HG03521 (cell line): ENCODE data around the gene MIAT.
A peak's percentile ranks its signal among the peaks of the same experiment; 100 is the strongest.
"Not testable (repeated sequence)": the region's sequence is repeated elsewhere in the genome, so short reads cannot be mapped to it uniquely, and the experiment has no call there.

Experiments
- ATAC-seq: cut with Tn5 transposase; IDR thresholded peaks from one replicate; pipeline ENCODE4 v1.9.1; 2021; ENCODE audit warnings: mild to moderate bottlenecking, moderate library complexity; ENCODE audit not compliant: unreplicated experiment

Gene MIAT

GRCh38 chr22:26656891-26657851 is at the start of gene MIAT:
MIAT (plus strand) TSS chr22:26657588.
- ATAC-seq = no peak

GRCh38 chr22:26608129-26608528 is 49.3 kb upstream of the MIAT start:
- ATAC-seq = no peak

DNA sequence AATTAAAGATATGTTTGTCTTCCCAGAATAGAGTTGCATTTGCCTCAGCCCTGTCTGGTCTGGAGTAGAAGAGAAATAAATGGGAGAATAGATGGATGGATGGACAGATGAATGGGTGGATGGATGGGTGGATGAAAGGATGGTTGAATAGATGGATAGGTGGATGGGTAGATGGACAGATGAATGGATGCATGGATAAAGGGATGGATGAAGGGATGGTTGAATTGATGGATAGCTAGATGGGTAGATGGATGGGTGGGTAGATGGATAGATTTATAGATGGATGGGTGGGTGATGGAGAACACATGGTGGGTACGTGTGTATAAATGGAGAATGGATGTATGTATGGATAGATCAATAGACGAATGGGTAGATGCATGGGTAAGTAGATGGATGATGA is 48.1 kb upstream of the MIAT start:
- no peak for ATAC-seq

DNA sequence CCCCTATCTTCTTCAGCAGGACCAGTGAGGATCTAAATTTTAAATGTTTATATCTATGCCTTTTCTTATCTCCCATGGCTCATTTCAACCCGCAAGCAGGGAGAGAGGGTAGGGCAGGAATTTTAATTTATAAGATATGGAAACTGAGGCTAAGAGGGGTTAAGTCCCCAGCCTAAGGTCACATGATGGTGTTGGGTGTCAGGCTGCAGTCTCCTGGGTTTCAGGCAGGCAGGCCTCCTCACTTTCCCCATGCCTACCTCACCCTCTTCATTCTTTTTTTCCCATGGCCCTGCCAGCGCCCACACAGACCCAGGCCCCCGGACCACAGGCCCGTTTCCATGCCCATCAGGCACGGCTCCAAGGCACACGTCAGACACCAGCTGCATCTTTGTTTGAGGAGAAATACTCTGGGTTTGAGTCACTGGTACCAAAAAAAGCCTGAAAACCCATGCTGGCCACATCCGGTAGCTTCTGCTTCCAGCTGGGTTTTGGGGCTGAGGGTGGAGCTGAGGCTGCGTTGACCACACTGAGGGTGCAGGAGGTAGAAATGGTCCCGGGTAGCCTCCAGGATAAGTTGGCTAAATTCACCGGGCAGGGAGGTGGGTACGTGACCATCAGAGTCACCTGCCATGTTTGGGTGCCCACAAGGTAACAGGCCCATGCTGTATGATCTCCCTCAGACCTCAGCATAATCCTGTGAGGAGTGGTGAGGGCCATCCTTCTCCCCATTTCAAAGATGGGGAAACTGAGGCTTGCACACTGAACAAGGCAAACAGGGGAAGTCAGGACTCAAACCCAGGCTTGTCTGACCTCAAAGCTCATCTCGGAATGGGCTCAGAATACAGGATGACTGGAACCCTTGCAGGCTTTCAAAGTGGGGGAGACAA is 47.1 kb upstream of the MIAT start:
- ATAC-seq = peak; percentile 68

DNA sequence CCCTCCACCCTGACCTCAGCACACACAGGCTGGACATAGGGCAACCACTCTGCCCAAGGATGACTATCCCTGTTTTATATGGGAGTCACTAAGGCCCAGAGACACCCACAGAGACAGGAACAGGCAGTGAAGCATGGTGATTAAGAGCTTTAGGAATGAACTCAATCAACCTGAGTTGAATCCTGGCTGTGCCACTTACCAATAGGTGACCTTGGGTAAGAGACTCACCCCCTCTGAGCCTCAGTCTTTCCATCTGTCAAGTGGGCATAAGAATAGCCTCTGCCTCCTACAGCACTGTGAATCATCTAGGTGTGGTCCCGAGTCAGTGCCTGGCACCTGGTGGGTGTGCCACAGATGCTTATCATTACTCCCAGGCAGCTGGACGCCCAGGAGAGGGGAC is 46.4 kb upstream of the MIAT start:
- ATAC-seq = no peak

GRCh38 chr22:26612652-26613051 is 44.7 kb upstream of the MIAT start:
- ATAC-seq = no peak

DNA sequence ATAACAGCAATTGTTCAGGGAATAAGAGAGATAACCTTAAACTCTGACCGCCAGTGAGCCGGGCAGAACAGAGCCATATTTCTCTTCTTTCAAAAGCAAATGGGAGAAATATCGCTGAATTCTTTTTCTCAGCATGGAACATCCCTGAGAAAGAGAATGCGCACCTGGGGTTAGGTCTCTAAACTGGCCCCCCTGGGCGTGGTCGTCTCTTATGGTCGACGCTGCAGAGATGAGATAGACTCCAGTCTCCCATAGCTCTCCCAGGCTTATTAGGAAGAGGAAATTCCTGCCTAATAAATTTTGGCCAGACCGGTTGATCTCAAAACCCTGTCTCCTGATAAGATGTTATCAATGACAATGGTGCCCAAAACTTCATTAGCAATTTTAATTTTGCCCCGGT is 43.6 kb upstream of the MIAT start:
- not testable (repeated sequence) for ATAC-seq

GRCh38 chr22:26614322-26614721 is 43.1 kb upstream of the MIAT start:
- ATAC-seq = no peak

- no peak for ATAC-seq
Measured at GRCh38 chr22:26615149-26615548, 42.2 kb upstream of the MIAT start.

GRCh38 chr22:26615830-26616435 is 41.5 kb upstream of the MIAT start:
- ATAC-seq = no peak

DNA sequence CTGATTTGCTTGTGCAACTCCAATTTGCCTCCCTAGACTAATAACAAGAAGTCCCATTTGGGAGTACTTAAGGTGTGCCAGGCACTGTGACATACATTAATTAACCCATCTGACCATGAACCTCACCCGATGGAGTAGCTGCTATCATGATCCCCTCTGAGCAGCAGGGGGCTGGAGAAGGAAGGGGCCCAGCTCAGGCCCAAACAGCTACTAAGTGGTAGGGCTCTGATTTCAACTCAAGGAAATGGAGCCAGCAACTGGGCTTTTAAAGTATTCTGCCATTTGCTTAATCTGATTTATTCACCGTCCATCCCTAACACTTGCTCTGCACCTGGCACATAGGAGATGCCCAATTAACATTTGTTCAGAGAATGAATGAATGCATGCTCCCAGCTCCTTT is 40.7 kb upstream of the MIAT start:
- no peak for ATAC-seq

DNA sequence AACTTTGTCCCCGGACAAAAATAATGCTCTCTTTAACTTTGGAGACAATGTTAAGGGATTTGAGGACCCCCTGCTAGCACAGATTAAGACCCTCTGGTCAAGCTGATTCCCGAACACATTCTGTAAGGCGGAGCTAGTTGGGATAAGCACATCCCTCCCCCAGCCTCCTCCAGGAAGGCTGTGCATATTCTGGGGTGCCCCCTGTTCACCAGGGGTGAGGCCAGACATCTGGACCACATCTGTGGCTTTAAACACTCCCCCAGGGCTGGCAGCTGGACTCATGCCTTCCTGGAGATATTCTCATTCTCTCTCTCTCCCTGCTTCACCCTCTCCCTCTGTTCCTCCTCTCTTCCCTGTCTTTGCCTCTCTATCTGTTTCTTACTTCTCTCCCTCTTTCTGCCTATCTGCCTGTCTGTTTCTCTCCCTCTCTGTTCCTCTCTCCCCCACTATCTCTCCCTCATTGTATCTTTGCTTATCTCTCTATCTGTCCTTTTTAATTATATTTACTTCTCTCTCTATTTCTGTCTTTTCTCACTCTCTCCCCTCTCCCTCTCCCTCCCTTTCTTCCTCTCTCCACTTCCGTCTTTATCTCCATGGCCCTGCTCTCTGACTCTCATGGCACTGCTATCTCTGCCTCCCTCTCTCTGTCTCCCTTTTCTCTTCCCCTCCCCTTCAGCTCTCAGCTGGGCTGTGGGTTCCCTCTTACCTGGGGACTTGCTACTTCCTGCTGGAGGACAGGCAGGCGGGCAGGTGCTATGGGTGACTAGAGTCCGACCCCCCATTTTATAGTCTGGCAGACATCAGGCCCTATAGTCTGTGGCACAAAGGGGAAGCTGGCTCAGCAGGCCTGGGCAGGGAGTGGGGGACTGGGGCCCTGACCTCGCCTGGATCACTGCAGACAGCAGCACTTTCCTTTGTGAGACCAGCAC is 39.9 kb upstream of the MIAT start, which contains the start of gene CRYBB1:
CRYBB1 (minus strand) TSS at position 757 of the 929 bp plus-strand sequence. CDS start 1,708 bp downstream, outside the sequence.
- no peak for ATAC-seq

GRCh38 chr22:26618455-26618854 is 38.9 kb upstream of the MIAT start:
- ATAC-seq = no peak

DNA sequence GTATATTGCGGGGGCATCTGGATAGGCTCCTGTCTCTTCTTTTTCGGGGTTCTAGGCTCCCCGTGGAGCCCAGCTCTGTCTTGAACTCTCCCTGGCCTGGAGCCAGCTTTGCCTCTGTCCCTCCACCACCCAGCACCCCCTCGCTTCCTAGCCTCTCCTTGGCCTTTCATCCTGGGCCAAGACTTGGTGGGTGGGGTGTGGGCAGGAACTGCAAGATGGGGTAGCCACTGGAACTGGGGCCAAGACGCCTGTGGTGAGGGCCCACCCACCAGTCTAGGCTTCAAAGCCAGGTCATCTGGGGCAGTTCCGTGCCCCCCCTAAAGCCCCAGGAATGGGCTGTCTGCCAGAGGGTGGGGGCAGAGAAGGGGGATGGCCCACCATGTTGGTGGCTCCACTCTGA is 37.9 kb upstream of the MIAT start:
- ATAC-seq = no peak

- ATAC-seq = no peak
Measured at GRCh38 chr22:26620197-26620596, 37.2 kb upstream of the MIAT start.

GRCh38 chr22:26621663-26622062 is 35.7 kb upstream of the MIAT start, which contains the start of gene CRYBA4:
CRYBA4 (plus strand) TSS chr22:26621963; CDS start chr22:26622597, 634 bp downstream.
- no peak for ATAC-seq

DNA sequence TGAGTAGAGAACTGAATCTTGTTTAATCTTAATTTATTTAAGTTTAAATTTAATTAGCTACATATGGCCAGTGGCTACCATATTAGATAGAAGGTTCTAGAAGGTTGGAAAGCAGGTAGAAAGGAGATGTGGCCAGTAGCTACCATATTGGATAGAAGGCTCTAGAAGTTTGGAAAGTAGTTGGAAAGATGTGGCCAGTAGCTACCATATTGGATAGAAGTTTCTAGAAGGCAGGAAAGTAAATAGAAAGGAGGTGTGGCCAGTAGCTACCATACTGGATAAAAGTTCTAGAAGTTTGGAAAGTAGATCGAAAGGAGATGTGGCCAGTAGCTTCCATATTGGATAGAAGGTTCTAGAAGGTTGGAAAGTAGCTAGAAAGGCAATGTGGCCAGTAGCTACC is 33.4 kb upstream of the MIAT start:
- ATAC-seq = no peak

DNA sequence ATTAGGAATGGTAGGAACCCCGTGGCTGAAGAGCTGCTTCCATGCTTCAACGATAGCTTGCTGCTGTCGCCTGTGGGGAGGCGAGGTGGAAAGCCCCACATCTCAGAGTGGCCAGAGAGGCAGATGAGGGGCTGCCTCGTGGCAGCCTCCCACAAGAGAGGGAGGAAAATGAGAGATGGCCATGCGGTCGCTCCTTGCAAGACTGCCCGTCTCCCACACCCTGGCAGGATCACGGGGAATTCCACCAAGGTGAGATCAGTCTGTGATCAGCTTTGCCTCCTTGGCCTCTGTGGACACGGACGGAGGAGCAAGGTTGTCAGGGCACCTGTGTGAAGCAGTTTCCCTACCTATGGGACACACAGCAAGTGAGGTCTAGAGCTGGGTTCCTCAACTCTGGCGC is 32.6 kb upstream of the MIAT start:
- ATAC-seq = no peak

GRCh38 chr22:26629988-26630761 is 27.2 kb upstream of the MIAT start:
- no peak for ATAC-seq
